SU-DHL-6 (cell line): ENCODE results near the gene CD3G.

Source experiments
- CTCF ChIP-seq: fragments of 200-600 bp; sonication (generic); IDR thresholded peaks from one replicate; pipeline ENCODE4 v1.5.1; 2017; ENCODE audit warnings: antibody characterized with exemption, mild to moderate bottlenecking, low read length, moderate library complexity; ENCODE audit not compliant: insufficient read depth, poor library complexity, severe bottlenecking
- EZH2phosphoT487 ChIP-seq: fragments of 200-600 bp; sonication (generic), shearing (Covaris generic); conservative IDR thresholded peaks from 2 replicates; pipeline ENCODE4 v1.6.1; 2018; ENCODE audit warnings: mild to moderate bottlenecking, antibody characterized with exemption, low read length, moderate library complexity, mixed read lengths

DNA sequence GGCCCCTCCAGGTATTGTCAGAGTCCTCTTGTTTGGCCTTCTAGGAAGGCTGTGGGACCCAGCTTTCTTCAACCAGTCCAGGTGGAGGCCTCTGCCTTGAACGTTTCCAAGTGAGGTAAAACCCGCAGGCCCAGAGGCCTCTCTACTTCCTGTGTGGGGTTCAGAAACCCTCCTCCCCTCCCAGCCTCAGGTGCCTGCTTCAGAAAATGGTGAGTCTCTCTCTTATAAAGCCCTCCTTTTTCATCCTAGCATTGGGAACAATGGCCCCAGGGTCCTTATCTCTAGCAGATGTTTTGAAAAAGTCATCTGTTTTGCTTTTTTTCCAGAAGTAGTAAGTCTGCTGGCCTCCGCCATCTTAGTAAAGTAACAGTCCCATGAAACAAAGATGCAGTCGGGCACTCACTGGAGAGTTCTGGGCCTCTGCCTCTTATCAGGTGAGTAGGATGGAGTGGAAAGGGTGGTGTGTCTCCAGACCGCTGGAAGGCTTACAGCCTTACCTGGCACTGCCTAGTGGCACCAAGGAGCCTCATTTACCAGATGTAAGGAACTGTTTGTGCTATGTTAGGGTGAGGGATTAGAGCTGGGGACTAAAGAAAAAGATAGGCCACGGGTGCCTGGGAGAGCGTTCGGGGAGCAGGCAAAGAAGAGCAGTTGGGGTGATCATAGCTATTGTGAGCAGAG lies 39.4 kb upstream of the CD3G start, which contains the start of gene CD3E:
- TF ChIP-seq CTCF = no peak
- TF ChIP-seq EZH2phosphoT487 = no peak
